NCI-H1694 treated with DMSO at 0.1 percent for 48 hours (cell line): Measurements from ENCODE around the gene SOD2.
"Not testable (repeated sequence)": the region's sequence is repeated elsewhere in the genome, so short reads cannot be mapped to it uniquely, and the experiment has no call there.

Experiments
- DNase-seq: peaks from one replicate; lab custom pipeline; 2025; lab: John Stamatoyannopoulos, UW

SOD2 gene

GRCh38 chr6:159693128-159693893 is at the start of gene SOD2:
TSS of gene SOD2 (minus strand) at chr6:159693241. CDS start at chr6:159693167, 74 bp downstream.
- peak; percentile 33 for DNase-seq

GRCh38 chr6:159742165-159742564 is 49.1 kb upstream of the SOD2 start:
- no peak for DNase-seq

- DNase-seq = no peak
Measured at GRCh38 chr6:159739341-159739740, 46.3 kb upstream of the SOD2 start.

GRCh38 chr6:159736908-159737307 is 43.9 kb upstream of the SOD2 start:
- no peak for DNase-seq

GRCh38 chr6:159733395-159733794 is 40.4 kb upstream of the SOD2 start:
- not testable (repeated sequence) for DNase-seq

- DNase-seq = not testable (repeated sequence)
Measured at GRCh38 chr6:159732550-159732949, 39.5 kb upstream of the SOD2 start.

- DNase-seq = no peak
Measured at GRCh38 chr6:159730332-159730676, 37.3 kb upstream of the SOD2 start.

GRCh38 chr6:159729598-159730331 is 36.7 kb upstream of the SOD2 start:
- no peak for DNase-seq

- no peak for DNase-seq
Measured at GRCh38 chr6:159728531-159728964, 35.5 kb upstream of the SOD2 start.

- peak; percentile 8 for DNase-seq
Measured at GRCh38 chr6:159727717-159728445, 34.8 kb upstream of the SOD2 start.

- DNase-seq = peak; percentile 85
Measured at GRCh38 chr6:159726918-159727716, 34.1 kb upstream of the SOD2 start, which contains the start of gene WTAP. TSS of gene WTAP (plus strand) at chr6:159727506. CDS start at chr6:159736266, 8,760 bp downstream.

- peak; percentile 65 for DNase-seq
Measured at GRCh38 chr6:159726255-159726917, 33.3 kb upstream of the SOD2 start.

GRCh38 chr6:159725208-159725607 is 32.2 kb upstream of the SOD2 start:
- not testable (repeated sequence) for DNase-seq

GRCh38 chr6:159724778-159725177 is 31.7 kb upstream of the SOD2 start:
- DNase-seq = no peak

- DNase-seq = no peak
Measured at GRCh38 chr6:159723259-159723658, 30.2 kb upstream of the SOD2 start.

GRCh38 chr6:159722655-159723054 is 29.6 kb upstream of the SOD2 start:
- DNase-seq = no peak

GRCh38 chr6:159721981-159722380 is 28.9 kb upstream of the SOD2 start:
- not testable (repeated sequence) for DNase-seq

- DNase-seq = no peak
Measured at GRCh38 chr6:159720708-159721107, 27.7 kb upstream of the SOD2 start.

- no peak for DNase-seq
Measured at GRCh38 chr6:159719287-159719686, 26.2 kb upstream of the SOD2 start.

- no peak for DNase-seq
Measured at GRCh38 chr6:159718634-159719033, 25.6 kb upstream of the SOD2 start.
